ENCODE data around the gene KRTAP2-4.

KRTAP2-4 gene

DNA sequence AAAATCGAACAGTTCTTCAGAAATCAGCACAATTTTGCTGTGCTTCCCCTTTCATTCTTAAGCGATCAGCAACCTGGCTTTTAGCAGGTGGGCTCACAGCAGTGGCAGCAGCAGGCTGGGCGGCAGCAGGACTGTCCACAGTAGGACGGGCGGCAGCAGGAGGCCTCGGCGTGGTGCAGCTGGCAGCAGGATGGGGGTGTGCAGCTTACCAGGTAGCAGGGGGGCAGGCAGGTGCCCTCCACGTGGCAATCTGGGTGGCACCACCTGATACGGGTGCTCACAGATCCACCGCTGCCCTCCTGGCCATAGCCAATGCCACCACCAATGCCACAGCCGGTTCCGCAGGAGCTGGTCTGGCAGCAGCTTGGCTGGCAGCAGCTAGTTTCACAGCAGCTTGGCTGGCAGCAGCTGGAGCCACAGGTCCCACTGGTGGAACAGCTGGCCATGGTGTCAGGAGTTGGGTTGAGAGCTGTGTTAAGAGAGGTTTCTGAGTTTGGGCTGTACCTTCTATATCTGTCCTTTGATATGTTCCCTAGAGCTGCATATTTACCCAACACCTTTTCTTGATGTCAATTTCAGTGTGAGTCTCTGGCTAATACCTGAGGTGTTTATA, 35.9 kb downstream of the KRTAP2-4 start, which contains the start of gene KRTAP1-4:
Gene KRTAP1-4, minus strand, starts transcription at position 563 of the 613 bp plus-strand sequence. Its CDS starts 117 bp downstream, at position 446.
- Histone ChIP-seq H3K9ac (ENCODE audit: low read length) (no peak within 1 kb of the TSS), H3K4me2 (ENCODE audit: low read length) (no peak within 1 kb of the TSS), H2AFZ (ENCODE audit: low read length) (no peak within 1 kb of the TSS), H3K4me3 (ENCODE audit: low read depth, low read length, poor library complexity, severe bottlenecking) (no peak within 1 kb of the TSS), H4K20me1 (ENCODE audit: insufficient read depth, low read length) (no peaks in the 10 kb centered on the region), H3F3A (ENCODE audit: insufficient read depth, low read length) (no peaks in the 10 kb centered on the region), H3K27me3 (ENCODE audit: insufficient read depth, low read length) (no peaks in the 10 kb centered on the region), H3K9me3 (ENCODE audit: low read length) (no peaks in the 10 kb centered on the region), H3K9me2 (ENCODE audit: low read depth, low read length) (no peaks in the 10 kb centered on the region), H3K79me2 (ENCODE audit: insufficient read depth, low read length) (no peaks in the 10 kb centered on the region), H3K4me1 (ENCODE audit: insufficient read depth, low read length, severe bottlenecking) (no peaks in the 10 kb centered on the region), H3K27ac (ENCODE audit: low read depth, low read length, poor library complexity, severe bottlenecking) (no peak within 1 kb of the TSS), H3K36me3 (ENCODE audit: insufficient read depth, low read length) (no peaks in the 10 kb centered on the region)
- TF ChIP-seq, protein P1, sequence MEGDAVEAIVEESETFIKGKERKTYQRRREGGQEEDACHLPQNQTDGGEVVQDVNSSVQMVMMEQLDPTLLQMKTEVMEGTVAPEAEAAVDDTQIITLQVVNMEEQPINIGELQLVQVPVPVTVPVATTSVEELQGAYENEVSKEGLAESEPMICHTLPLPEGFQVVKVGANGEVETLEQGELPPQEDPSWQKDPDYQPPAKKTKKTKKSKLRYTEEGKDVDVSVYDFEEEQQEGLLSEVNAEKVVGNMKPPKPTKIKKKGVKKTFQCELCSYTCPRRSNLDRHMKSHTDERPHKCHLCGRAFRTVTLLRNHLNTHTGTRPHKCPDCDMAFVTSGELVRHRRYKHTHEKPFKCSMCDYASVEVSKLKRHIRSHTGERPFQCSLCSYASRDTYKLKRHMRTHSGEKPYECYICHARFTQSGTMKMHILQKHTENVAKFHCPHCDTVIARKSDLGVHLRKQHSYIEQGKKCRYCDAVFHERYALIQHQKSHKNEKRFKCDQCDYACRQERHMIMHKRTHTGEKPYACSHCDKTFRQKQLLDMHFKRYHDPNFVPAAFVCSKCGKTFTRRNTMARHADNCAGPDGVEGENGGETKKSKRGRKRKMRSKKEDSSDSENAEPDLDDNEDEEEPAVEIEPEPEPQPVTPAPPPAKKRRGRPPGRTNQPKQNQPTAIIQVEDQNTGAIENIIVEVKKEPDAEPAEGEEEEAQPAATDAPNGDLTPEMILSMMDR (IDR thresholded peaks at IDR 0.05; ENCODE audit: low read length): no peak
- TF ChIP-seq EZH2 (IDR thresholded peaks at IDR 0.05; ENCODE audit: borderline replicate concordance, low read length): no peak

DNA sequence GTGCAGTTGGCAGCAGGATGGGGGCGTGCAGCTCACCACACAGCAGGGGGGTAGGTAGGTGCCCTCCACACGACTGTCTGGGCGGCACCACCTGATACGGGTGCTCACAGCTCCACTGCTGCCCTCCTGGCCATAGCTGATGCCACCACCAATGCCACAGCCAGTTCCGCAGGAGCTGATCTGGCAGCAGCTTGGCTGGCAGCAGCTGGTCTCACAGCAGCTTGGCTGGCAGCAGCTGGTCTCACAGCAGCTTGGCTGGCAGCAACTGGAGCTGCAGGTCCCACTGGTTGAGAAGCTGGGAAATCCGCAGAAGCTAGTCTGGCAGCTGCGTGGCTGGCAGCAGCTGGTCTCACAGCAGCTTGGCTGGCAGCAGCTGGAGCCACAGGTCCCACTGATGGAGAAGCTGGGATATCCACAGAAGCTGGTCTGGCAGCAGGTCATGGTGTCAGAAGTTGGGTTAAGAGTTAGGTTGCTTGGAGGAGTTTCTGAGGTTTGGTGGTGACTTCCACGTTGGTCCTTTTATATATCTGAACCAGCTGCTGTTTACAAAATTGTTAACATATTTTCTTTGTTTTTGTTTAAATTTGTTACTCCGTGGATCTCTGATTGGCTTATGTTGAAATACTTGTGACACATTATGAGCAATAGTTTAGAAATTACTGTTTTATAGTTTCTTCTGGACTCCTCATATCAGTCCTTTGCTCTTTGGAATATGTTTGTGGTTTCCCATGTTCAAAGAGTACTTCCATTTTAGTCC, 38.8 kb downstream of the KRTAP2-4 start, which contains the start of gene KRTAP1-5:
Gene KRTAP1-5, minus strand, starts transcription at position 494 of the 757 bp plus-strand sequence. Its CDS starts 53 bp downstream, at position 441.
- H3K9me3 ChIP-seq (ENCODE audit: low read length): no peaks in the 10 kb centered on the region
- TF ChIP-seq, protein P1 (IDR thresholded peaks at IDR 0.05; ENCODE audit: low read length): no peak
- no peak for TF ChIP-seq EZH2 (IDR thresholded peaks at IDR 0.05; ENCODE audit: borderline replicate concordance, low read length)
- no peaks in the 10 kb centered on the region for H3K79me2 ChIP-seq (ENCODE audit: insufficient read depth, low read length)
- no peak within 1 kb of the TSS for H3K4me3 ChIP-seq (ENCODE audit: low read depth, low read length, poor library complexity, severe bottlenecking)
- H3K27me3 ChIP-seq (ENCODE audit: insufficient read depth, low read length): no peaks in the 10 kb centered on the region
- H3K9me2 ChIP-seq (ENCODE audit: low read depth, low read length): no peaks in the 10 kb centered on the region
- no peaks in the 10 kb centered on the region for H3F3A ChIP-seq (ENCODE audit: insufficient read depth, low read length)
- no peak within 1 kb of the TSS for H3K27ac ChIP-seq (ENCODE audit: low read depth, low read length, poor library complexity, severe bottlenecking)
- no peak within 1 kb of the TSS for H3K4me2 ChIP-seq (ENCODE audit: low read length)
- H3K4me1 ChIP-seq (ENCODE audit: insufficient read depth, low read length, severe bottlenecking): no peaks in the 10 kb centered on the region
- no peak within 1 kb of the TSS for H3K9ac ChIP-seq (ENCODE audit: low read length)
- no peaks in the 10 kb centered on the region for H4K20me1 ChIP-seq (ENCODE audit: insufficient read depth, low read length)
- H2AFZ ChIP-seq (ENCODE audit: low read length): no peak within 1 kb of the TSS
- H3K36me3 ChIP-seq (ENCODE audit: insufficient read depth, low read length): no peaks in the 10 kb centered on the region

DNA sequence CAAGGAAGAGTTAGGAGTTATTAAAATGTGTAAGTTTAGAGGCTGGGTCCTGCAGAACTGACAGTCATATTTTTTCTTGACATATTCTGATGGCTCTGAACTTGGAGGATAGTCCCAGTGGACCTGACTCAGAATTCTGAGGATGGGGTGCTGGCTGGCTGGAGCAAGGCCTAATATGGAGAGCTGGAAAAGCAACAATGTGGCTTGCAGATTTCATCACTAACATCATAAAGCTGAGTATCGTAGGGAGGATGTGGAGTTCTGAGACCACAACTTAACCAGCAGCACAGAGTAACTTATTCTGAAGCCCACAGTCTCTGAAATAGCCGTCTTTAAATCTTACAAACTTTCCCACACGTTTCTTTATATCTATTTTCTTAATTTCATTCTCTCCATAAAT, 41.0 kb downstream of the KRTAP2-4 start:
- Histone ChIP-seq H3K36me3 (ENCODE audit: insufficient read depth, low read length) (no peaks in the 10 kb centered on the region), H4K20me1 (ENCODE audit: insufficient read depth, low read length) (no peaks in the 10 kb centered on the region), H3K79me2 (ENCODE audit: insufficient read depth, low read length) (no peaks in the 10 kb centered on the region), H3K9me2 (ENCODE audit: low read depth, low read length) (no peaks in the 10 kb centered on the region), H2AFZ (ENCODE audit: low read length) (no peak overlapping the region), H3K4me2 (ENCODE audit: low read length) (no peak overlapping the region), H3F3A (ENCODE audit: insufficient read depth, low read length) (no peaks in the 10 kb centered on the region), H3K4me1 (ENCODE audit: insufficient read depth, low read length, severe bottlenecking) (no peaks in the 10 kb centered on the region), H3K27ac (ENCODE audit: low read depth, low read length, poor library complexity, severe bottlenecking) (no peak overlapping the region), H3K9me3 (ENCODE audit: low read length) (no peaks in the 10 kb centered on the region), H3K4me3 (ENCODE audit: low read depth, low read length, poor library complexity, severe bottlenecking) (no peak overlapping the region), H3K27me3 (ENCODE audit: insufficient read depth, low read length) (no peaks in the 10 kb centered on the region), H3K9ac (ENCODE audit: low read length) (no peak overlapping the region)
- TF ChIP-seq, protein P1 (IDR thresholded peaks at IDR 0.05; ENCODE audit: low read length): no peak
- no peak for TF ChIP-seq EZH2 (IDR thresholded peaks at IDR 0.05; ENCODE audit: borderline replicate concordance, low read length)
